Right cardiac atrium (tissue), 5 donors: ENCODE data around the gene CSAD. TPM values are rescaled to one million over a fixed set of nuclear protein-coding genes. Genes with fewer than 3 reads are reported as not detected.

Experiments
- ATAC-seq, 2 donors: fragments of 200-7000 bp; cut with Tn5 transposase; one replicate each; pipeline versions ENCODE4 v1.8.0 to v1.9.1; 2020; ENCODE audit warnings: moderate library complexity in 2 of 2, mild to moderate bottlenecking in 1 of 2
- DNase-seq, 3 donors: peaks; one replicate each; pipeline ENCODE4 v3.0.0-alpha.2; 2020
- H3K27ac ChIP-seq: one replicate; pipeline ENCODE4 v1.5.1; 2013; ENCODE audit warnings: mild to moderate bottlenecking, low read length, control low read depth, moderate library complexity
- H3K27me3 ChIP-seq: one replicate; pipeline ENCODE4 v1.6.1; 2013; ENCODE audit not compliant: control insufficient read depth, insufficient read depth
- H3K4me1 ChIP-seq: one replicate; pipeline ENCODE4 v1.6.1; 2013; ENCODE audit warnings: low read length; ENCODE audit not compliant: control insufficient read depth, insufficient read depth
- H3K4me3 ChIP-seq: one replicate; pipeline ENCODE4 v1.5.1; 2013; ENCODE audit warnings: low read length, control low read depth
- H3K9me3 ChIP-seq: one replicate; pipeline ENCODE4 v1.6.1; 2013; ENCODE audit warnings: low read length; ENCODE audit not compliant: control insufficient read depth
- WGBS: extraction: QIAGEN DNeasy Blood & Tissue Kit; methylation state at CpG from one replicate; pipeline ENCODE4 v1.1.7; 2013; 5-methylcytosine and 5-hydroxymethylcytosine counted together
- intact Hi-C, 4 donors: fragments of 100-400 bp; cut with DNase I; formaldehyde crosslinking; loops; one replicate each; pipeline versions ENCODE4 v1.11.0 to v1.14.0; 2022 to 2023
- polyA plus RNA-seq: library from polyadenylated mRNA; stranded (reverse); fragments of 200-250 nt; gene quantifications from one replicate; pipeline ENCODE4 v1.2.3, GENCODE V29; 2013
- total RNA-seq, 4 donors: library from RNA; stranded (reverse); fragmentation: NEBNext Ultra II Directional; extraction: Animal tissue kit (Norgen Biotek cat#: 25700); gene quantifications; one replicate each; pipeline ENCODE4 v1.2.1, GENCODE V29; 2021
- donor health status: healthy with polysubstance abuse.
- donor health status: DM: no; HTN: yes; CAD: no.
- donor health status: DM: no; HTN: no; CAD: no.
- donor health status: DM: no; HTN: yes; CAD: no; lungs with severe emphysema.
- donor health status: DM: yes; HTN: yes; CAD: no.

Gene CSAD
- total and polyA plus RNA-seq, 5 donors: 10.3 to 16.2 (median 12.5) TPM

GRCh38 chr12:53223389-53224060 is 42.8 kb upstream of the CSAD start:
- Histone ChIP-seq H3K4me1 (peaks cover 8% of the 10 kb centered on the region), H3K9me3 (no peaks in the 10 kb centered on the region), H3K27ac (peak overlapping the region; percentile 80), H3K27me3 (no peaks in the 10 kb centered on the region), H3K4me3 (no peak overlapping the region)
- ATAC-seq (no peak), DNase-seq (peak; percentile 67 to 84 (median 84))
- intact Hi-C loops: no loop called here
- 20% methylated on average over 16 of the region's 16 CpGs for WGBS

- no peak for DNase-seq
- intact Hi-C loops: no loop called here
- Histone ChIP-seq H3K27ac (peak overlapping the region; percentile 54), H3K4me1 (peaks cover 8% of the 10 kb centered on the region), H3K4me3 (no peak overlapping the region), H3K9me3 (no peaks in the 10 kb centered on the region), H3K27me3 (no peaks in the 10 kb centered on the region)
- WGBS: 41% methylated on average over 4 of the region's 4 CpGs
- no peak for ATAC-seq
Observed at GRCh38 chr12:53222806-53223261, 42.1 kb upstream of the CSAD start.

GRCh38 chr12:53222170-53222721 is 41.5 kb upstream of the CSAD start:
- Histone ChIP-seq H3K4me3 (peak overlapping the region; percentile 93), H3K27me3 (no peaks in the 10 kb centered on the region), H3K9me3 (no peaks in the 10 kb centered on the region), H3K27ac (peak overlapping the region; percentile 95), H3K4me1 (peaks cover 8% of the 10 kb centered on the region)
- ATAC-seq (no peak), DNase-seq (peak in 1 of 3 donors; percentile 40)
- WGBS: 49% methylated on average over 5 of the region's 5 CpGs
- intact Hi-C loops: no loop called here

GRCh38 chr12:53221203-53222080 is 40.7 kb upstream of the CSAD start:
- ATAC-seq: peak; percentile 62 to 69
- no peaks in the 10 kb centered on the region for H3K27me3 ChIP-seq

GRCh38 chr12:53220694-53221202 is 40.0 kb upstream of the CSAD start:
- H3K4me3 ChIP-seq: peak overlapping the region; percentile 93
- no peaks in the 10 kb centered on the region for H3K9me3 ChIP-seq
- peaks cover 11% of the 10 kb centered on the region for H3K4me1 ChIP-seq
- peak; percentile 93 to 98 (median 98) for DNase-seq
- ATAC-seq: peak; percentile 91 to 92
- no peaks in the 10 kb centered on the region for H3K27me3 ChIP-seq
- peak overlapping the region; percentile 95 for H3K27ac ChIP-seq
- WGBS: under 1% methylated on average over 42 of the region's 42 CpGs
- intact Hi-C loops: no loop called here

More at GRCh38 chr12:53221203-53222080, 40.7 kb upstream of the CSAD start:
- DNase-seq: peak; percentile 78 to 95 (median 92)
- H3K4me3 ChIP-seq: peak overlapping the region; percentile 93
- H3K9me3 ChIP-seq: no peaks in the 10 kb centered on the region
- under 1% methylated on average over 72 of the region's 72 CpGs for WGBS
- intact Hi-C loops: no loop called here
- peak overlapping the region; percentile 95 for H3K27ac ChIP-seq
- peaks cover 8% of the 10 kb centered on the region for H3K4me1 ChIP-seq

GRCh38 chr12:53219956-53220693 is 39.4 kb upstream of the CSAD start:
- peaks cover 13% of the 10 kb centered on the region for H3K4me1 ChIP-seq
- intact Hi-C loops: loop anchor here in 1 of 4 donors (5.0 kb wide), 1 partner anchor 32 kb away; a partner anchor contains a TSS
- under 1% methylated on average over 52 of the region's 53 CpGs for WGBS

GRCh38 chr12:53219292-53219955 is 38.7 kb upstream of the CSAD start:
- Histone ChIP-seq H3K4me3 (peak overlapping the region; percentile 93), H3K27ac (peak overlapping the region; percentile 56), H3K27me3 (no peaks in the 10 kb centered on the region), H3K9me3 (no peaks in the 10 kb centered on the region), H3K4me1 (peaks cover 16% of the 10 kb centered on the region)
- ATAC-seq (peak in 1 of 2 donors; percentile 4), DNase-seq (peak; percentile 58 to 87 (median 83))
- WGBS: 7% methylated on average over 27 of the region's 27 CpGs
- intact Hi-C loops: loop anchor here in 1 of 4 donors (5.0 kb wide), 1 partner anchor 33 kb away; a partner anchor contains a TSS

More at GRCh38 chr12:53219956-53220693, 39.4 kb upstream of the CSAD start:
- H3K9me3 ChIP-seq: no peaks in the 10 kb centered on the region
- peak; percentile 17 to 22 for ATAC-seq
- H3K27me3 ChIP-seq: no peaks in the 10 kb centered on the region
- H3K27ac ChIP-seq: peak overlapping the region; percentile 63
- peak overlapping the region; percentile 93 for H3K4me3 ChIP-seq
- DNase-seq: peak; percentile 68 to 92 (median 88)

- Histone ChIP-seq H3K4me3 (peak overlapping the region; percentile 93), H3K27ac (peak overlapping the region; percentile 77), H3K9me3 (no peaks in the 10 kb centered on the region), H3K4me1 (peaks cover 15% of the 10 kb centered on the region), H3K27me3 (no peaks in the 10 kb centered on the region)
- 36% methylated on average over 30 of the region's 30 CpGs for WGBS
- ATAC-seq (peak in 1 of 2 donors; percentile 6), DNase-seq (peak in 2 of 3 donors; percentile 86 to 90)
- intact Hi-C loops: loop anchor here in 1 of 4 donors (5.0 kb wide), 1 partner anchor 34 kb away; a partner anchor contains a TSS
Observed at GRCh38 chr12:53218551-53219291, 38.0 kb upstream of the CSAD start.

GRCh38 chr12:53217931-53218307 is 37.2 kb upstream of the CSAD start:
- 27% methylated on average over 3 of the region's 3 CpGs for WGBS
- peak in 1 of 3 donors; percentile 70 for DNase-seq
- intact Hi-C loops: loop anchor here in 1 of 4 donors (5.0 kb wide), 1 partner anchor 34 kb away; a partner anchor contains a TSS
- Histone ChIP-seq H3K4me3 (peak overlapping the region; percentile 93), H3K27me3 (no peaks in the 10 kb centered on the region), H3K27ac (peak overlapping the region; percentile 77), H3K4me1 (peaks cover 11% of the 10 kb centered on the region), H3K9me3 (no peaks in the 10 kb centered on the region)
- no peak for ATAC-seq
